Measurements from ENCODE around the gene RNF167.
A peak's percentile ranks its signal among the peaks of the same experiment; 100 is the strongest.

DNA sequence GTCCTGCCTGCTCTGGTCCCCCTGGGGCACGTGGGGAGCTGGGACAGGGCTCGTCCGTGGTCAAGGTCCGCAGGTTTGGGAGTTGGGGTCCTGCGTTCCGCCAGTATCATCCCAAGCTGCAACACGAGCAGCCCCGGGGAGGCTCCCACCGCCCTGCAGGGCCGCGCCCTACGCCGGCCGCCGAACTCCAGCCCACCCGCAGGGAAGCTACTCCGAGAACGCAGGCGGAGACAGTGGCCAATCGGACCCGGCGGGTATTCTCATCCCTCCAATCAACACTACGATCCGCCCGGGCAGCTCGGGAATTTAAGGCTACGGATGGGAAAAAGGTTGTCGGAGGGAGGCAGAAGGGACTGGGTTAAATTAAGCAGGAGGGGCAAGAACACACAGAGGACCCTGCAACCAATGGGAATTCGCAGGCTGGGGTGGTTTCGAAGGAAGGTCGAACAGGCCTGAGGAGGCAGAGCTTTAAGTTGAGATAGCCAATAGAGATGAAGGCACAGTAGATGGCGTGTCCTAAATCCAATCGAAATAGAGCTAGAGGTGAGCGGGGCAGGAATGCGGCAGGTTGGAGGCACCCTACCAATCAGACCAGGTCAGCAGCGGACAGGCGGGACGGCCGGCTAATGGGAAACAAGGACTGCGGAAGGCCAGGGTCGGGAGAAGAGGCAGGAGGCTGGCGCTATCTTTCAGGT is 26.9 kb downstream of the RNF167 start:
- TF ChIP-seq, protein P1, sequence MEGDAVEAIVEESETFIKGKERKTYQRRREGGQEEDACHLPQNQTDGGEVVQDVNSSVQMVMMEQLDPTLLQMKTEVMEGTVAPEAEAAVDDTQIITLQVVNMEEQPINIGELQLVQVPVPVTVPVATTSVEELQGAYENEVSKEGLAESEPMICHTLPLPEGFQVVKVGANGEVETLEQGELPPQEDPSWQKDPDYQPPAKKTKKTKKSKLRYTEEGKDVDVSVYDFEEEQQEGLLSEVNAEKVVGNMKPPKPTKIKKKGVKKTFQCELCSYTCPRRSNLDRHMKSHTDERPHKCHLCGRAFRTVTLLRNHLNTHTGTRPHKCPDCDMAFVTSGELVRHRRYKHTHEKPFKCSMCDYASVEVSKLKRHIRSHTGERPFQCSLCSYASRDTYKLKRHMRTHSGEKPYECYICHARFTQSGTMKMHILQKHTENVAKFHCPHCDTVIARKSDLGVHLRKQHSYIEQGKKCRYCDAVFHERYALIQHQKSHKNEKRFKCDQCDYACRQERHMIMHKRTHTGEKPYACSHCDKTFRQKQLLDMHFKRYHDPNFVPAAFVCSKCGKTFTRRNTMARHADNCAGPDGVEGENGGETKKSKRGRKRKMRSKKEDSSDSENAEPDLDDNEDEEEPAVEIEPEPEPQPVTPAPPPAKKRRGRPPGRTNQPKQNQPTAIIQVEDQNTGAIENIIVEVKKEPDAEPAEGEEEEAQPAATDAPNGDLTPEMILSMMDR (IDR thresholded peaks at IDR 0.05), result no peak
- peak in 1 of 4 donors; percentile 30 for TF ChIP-seq POLR2A (IDR thresholded peaks at IDR 0.05)

Measured in esophagus squamous epithelium (tissue), 4 donors.